ENCODE measurements around the gene MID1. TPM values are rescaled to one million over a fixed set of nuclear protein-coding genes. Genes with fewer than 3 reads are reported as not detected.

The MID1 gene
- total and polyA plus RNA-seq, 4 donors, result 4.3 to 25.8 (median 12.9) TPM

DNA sequence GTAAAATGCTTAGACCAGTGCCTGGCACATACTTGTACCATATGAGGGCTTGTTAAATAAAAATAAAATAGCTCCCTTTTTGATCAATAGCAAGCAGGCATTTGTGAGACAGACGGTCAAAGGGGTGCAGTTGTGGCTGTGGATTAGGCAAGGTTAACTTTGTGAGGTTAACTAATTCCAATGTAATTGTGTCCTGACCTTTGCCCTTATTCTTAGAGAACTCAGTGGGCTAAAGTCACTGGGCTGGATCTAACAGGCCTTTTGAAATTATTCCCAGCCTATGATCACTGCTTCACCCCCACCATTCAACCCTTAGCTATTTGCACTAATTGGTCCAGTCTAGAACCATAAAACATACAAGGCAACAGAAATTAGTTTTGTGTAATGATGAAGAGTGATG, 166.4 kb downstream of the MID1 start:
- H3K36me3 ChIP-seq (ENCODE audit: control insufficient read depth in 4 of 4, insufficient read depth in 4 of 4, low read length in 4 of 4), result peaks cover 0 to 13% (median 5%) of the 10 kb centered on the region in 4 donors
- H3K27me3 ChIP-seq (ENCODE audit: control insufficient read depth in 3 of 3, insufficient read depth in 3 of 3, low read length in 2 of 3), result peaks cover 0 to 15% (median 13%) of the 10 kb centered on the region in 3 donors
- peaks cover 0 to 2% (median under 1%) of the 10 kb centered on the region in 4 donors for H3K9me3 ChIP-seq (ENCODE audit: control insufficient read depth in 4 of 4, insufficient read depth in 3 of 4, low read length in 3 of 4)
- DNase-seq (no peak), ATAC-seq (ENCODE audit: insufficient read depth, low FRiP score) (no peak)
- no peak overlapping the region for H3K9ac ChIP-seq (ENCODE audit: insufficient read depth in 1 of 2, low read length in 2 of 2)
- H3K4me3 ChIP-seq, result no peak overlapping the region
- TF ChIP-seq, protein P1, sequence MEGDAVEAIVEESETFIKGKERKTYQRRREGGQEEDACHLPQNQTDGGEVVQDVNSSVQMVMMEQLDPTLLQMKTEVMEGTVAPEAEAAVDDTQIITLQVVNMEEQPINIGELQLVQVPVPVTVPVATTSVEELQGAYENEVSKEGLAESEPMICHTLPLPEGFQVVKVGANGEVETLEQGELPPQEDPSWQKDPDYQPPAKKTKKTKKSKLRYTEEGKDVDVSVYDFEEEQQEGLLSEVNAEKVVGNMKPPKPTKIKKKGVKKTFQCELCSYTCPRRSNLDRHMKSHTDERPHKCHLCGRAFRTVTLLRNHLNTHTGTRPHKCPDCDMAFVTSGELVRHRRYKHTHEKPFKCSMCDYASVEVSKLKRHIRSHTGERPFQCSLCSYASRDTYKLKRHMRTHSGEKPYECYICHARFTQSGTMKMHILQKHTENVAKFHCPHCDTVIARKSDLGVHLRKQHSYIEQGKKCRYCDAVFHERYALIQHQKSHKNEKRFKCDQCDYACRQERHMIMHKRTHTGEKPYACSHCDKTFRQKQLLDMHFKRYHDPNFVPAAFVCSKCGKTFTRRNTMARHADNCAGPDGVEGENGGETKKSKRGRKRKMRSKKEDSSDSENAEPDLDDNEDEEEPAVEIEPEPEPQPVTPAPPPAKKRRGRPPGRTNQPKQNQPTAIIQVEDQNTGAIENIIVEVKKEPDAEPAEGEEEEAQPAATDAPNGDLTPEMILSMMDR (IDR thresholded peaks at IDR 0.05; ENCODE audit: control extremely low read depth, extremely low read depth), result no peak
- no peak overlapping the region for H3K27ac ChIP-seq (ENCODE audit: low read depth in 1 of 2, low read length in 1 of 2)
- 84 to 100% methylated on average over 1 of the region's 1 CpG for WGBS, 2 donors
- no peaks in the 10 kb centered on the region for H3K4me1 ChIP-seq (ENCODE audit: control insufficient read depth in 5 of 5, insufficient read depth in 5 of 5, low read length in 5 of 5)

DNA sequence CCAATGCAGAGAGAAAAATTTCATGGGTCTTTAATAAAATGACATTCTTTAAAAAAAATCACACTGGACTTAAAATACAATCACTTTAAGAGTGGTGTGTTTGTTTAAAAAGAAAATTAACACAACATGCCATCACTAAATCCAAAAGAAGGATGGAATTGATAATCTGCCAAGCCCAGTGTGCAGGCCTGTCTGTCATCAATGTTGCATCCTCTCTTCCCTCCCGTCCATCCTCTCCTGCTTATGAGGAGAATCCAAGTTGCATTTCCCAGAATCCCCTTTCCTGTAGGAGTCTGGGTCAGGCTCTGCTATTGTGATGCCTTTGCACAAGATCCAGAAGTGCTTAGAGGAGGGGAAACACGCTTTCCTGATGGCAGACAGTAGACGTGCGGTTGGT, 169.4 kb downstream of the MID1 start:
- DNase-seq (no peak), ATAC-seq (ENCODE audit: insufficient read depth, low FRiP score) (no peak)
- WGBS, 2 donors, result 76 to 93% methylated on average over 4 of the region's 4 CpGs
- no peak overlapping the region for H3K27ac ChIP-seq (ENCODE audit: low read depth in 1 of 2, low read length in 1 of 2)
- peaks cover 0 to 11% (median 5%) of the 10 kb centered on the region in 4 donors for H3K36me3 ChIP-seq (ENCODE audit: control insufficient read depth in 4 of 4, insufficient read depth in 4 of 4, low read length in 4 of 4)
- H3K9me3 ChIP-seq (ENCODE audit: control insufficient read depth in 4 of 4, insufficient read depth in 3 of 4, low read length in 3 of 4), result peaks cover 0 to 2% (median under 1%) of the 10 kb centered on the region in 4 donors
- no peaks in the 10 kb centered on the region for H3K4me1 ChIP-seq (ENCODE audit: control insufficient read depth in 5 of 5, insufficient read depth in 5 of 5, low read length in 5 of 5)
- H3K27me3 ChIP-seq (ENCODE audit: control insufficient read depth in 3 of 3, insufficient read depth in 3 of 3, low read length in 2 of 3), result peaks cover 0 to 19% (median 15%) of the 10 kb centered on the region in 3 donors
- TF ChIP-seq, protein P1 (IDR thresholded peaks at IDR 0.05; ENCODE audit: control extremely low read depth, extremely low read depth), result no peak
- no peak overlapping the region for H3K9ac ChIP-seq (ENCODE audit: insufficient read depth in 1 of 2, low read length in 2 of 2)
- no peak overlapping the region for H3K4me3 ChIP-seq

DNA sequence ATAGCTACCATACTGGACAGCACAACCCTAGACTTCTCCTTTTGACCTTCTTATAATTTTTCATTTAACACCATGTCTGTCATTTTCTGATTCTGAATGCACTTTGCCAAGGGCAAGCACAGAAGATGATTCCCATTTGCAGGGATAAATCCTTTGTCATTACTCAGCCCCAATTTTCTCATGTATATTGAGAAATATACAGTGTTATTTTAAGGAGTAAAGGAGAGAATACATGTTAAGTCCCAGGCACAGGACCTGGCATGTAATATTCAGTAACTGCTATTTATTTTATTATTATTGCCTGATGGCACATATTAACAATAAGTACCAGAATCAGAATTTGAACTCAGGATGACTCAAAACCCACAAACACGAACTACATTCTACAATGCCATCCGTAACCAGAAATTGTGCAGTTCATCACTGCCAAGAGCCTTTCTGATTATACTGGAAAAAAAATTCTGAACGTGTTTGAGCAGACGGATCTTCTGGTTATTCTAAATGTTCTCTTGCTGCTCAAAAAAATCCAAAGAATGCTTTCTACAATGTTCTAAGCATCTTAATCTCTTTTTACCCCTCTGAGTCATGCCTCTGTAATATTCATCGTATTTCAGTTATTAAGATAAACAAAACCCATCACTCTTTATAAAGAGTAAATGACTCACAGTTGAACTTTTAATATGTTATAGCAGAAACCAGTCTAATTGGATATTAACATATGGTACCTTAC, 170.0 kb downstream of the MID1 start:
- H3K27me3 ChIP-seq (ENCODE audit: control insufficient read depth in 3 of 3, insufficient read depth in 3 of 3, low read length in 2 of 3), result peaks cover 0 to 17% (median 15%) of the 10 kb centered on the region in 3 donors
- DNase-seq (no peak), ATAC-seq (ENCODE audit: insufficient read depth, low FRiP score) (no peak)
- H3K9ac ChIP-seq (ENCODE audit: insufficient read depth in 1 of 2, low read length in 2 of 2), result no peak overlapping the region
- H3K27ac ChIP-seq (ENCODE audit: low read depth in 1 of 2, low read length in 1 of 2), result no peak overlapping the region
- no peak overlapping the region for H3K4me3 ChIP-seq
- no peaks in the 10 kb centered on the region for H3K4me1 ChIP-seq (ENCODE audit: control insufficient read depth in 5 of 5, insufficient read depth in 5 of 5, low read length in 5 of 5)
- H3K9me3 ChIP-seq (ENCODE audit: control insufficient read depth in 4 of 4, insufficient read depth in 3 of 4, low read length in 3 of 4), result peaks cover 0 to 2% (median under 1%) of the 10 kb centered on the region in 4 donors
- H3K36me3 ChIP-seq (ENCODE audit: control insufficient read depth in 4 of 4, insufficient read depth in 4 of 4, low read length in 4 of 4), result peaks cover 0 to 11% (median 5%) of the 10 kb centered on the region in 4 donors
- TF ChIP-seq, protein P1 (IDR thresholded peaks at IDR 0.05; ENCODE audit: control extremely low read depth, extremely low read depth), result no peak
- WGBS, 2 donors, result 68 to 82% methylated on average over 5 of the region's 5 CpGs
